D721Med (cell line): Measurements from ENCODE around the gene KLHDC8B.

Experiments used
- DNase-seq: peaks from one replicate; pipeline ENCODE4 v3.0.0; 2011; ENCODE audit warnings: low spot score; ENCODE audit not compliant: insufficient read length
- FAIRE-seq: peaks from 2 replicates; lab custom pipeline; 2011; peaks lifted over from hg19 to GRCh38; lab: Jason Lieb, UNC
- TF ChIP-seq, protein P1 (sequence below): IDR thresholded peaks from 2 replicates; pipeline ENCODE4 v1.5.1; 2012; ENCODE audit warnings: mild to moderate bottlenecking, control low read depth; ENCODE audit not compliant: insufficient read depth; ENCODE audit errors: missing control alignments

KLHDC8B gene

DNA sequence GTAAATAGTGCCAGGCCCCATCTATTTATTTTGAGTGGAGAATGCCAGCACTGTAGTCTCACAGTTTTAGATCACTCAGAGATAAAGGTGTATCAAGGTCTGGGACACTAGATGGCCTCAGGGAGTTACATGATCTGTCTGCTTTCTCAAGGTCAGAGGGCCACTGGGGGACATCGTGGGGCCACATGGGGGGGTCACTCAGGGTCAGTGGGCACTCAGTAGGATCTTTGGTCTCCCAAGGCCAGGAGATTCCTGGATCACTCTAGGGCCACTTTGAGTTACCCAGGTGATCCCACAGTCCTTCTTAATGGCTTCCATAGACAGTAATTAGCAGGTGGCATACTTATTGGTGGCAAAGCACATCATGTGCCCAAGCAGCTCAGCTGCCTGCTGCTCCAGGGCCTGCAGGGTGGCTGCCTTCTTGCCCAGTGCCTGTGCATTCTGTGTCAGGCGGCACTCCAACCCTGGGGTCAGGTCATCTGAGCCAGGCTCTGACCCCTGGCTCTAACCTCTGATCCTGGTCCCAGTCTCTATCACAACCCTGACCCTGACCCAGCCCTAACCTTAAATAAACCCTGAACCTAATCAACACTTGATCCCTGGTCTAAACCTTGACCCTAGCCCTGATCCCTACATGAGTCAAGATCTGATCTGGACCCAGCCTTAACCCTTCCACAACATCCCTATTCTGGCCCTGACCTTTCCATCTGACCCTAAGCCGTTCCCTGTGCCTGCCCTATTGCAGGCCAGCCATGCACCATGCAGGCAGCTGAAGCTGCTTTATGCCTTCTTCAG is 36.7 kb upstream of the KLHDC8B start:
- FAIRE-seq, result no peak
- TF ChIP-seq, protein P1, sequence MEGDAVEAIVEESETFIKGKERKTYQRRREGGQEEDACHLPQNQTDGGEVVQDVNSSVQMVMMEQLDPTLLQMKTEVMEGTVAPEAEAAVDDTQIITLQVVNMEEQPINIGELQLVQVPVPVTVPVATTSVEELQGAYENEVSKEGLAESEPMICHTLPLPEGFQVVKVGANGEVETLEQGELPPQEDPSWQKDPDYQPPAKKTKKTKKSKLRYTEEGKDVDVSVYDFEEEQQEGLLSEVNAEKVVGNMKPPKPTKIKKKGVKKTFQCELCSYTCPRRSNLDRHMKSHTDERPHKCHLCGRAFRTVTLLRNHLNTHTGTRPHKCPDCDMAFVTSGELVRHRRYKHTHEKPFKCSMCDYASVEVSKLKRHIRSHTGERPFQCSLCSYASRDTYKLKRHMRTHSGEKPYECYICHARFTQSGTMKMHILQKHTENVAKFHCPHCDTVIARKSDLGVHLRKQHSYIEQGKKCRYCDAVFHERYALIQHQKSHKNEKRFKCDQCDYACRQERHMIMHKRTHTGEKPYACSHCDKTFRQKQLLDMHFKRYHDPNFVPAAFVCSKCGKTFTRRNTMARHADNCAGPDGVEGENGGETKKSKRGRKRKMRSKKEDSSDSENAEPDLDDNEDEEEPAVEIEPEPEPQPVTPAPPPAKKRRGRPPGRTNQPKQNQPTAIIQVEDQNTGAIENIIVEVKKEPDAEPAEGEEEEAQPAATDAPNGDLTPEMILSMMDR, result no peak
- DNase-seq, result no peak

DNA sequence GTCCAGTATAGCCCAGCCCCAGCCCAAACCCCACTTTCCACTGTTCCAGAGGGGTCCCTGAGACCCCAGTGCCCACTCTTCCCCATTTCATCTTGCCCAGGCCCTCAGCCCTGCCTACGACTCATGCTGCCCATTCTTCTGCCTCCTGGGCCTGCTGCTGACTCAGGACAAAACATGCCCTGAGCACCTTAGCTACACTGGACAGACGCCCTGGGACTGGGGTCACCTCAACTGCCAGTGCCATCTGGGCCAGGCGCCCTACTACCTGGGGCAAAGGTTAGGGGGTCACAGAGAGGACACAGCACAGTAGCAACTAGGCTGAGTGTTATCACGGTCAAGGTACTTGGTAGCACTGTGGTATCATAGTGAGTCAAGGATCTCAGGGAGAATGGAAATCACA is 35.9 kb upstream of the KLHDC8B start:
- FAIRE-seq (no peak), DNase-seq (no peak)
- TF ChIP-seq, protein P1, result no peak

DNA sequence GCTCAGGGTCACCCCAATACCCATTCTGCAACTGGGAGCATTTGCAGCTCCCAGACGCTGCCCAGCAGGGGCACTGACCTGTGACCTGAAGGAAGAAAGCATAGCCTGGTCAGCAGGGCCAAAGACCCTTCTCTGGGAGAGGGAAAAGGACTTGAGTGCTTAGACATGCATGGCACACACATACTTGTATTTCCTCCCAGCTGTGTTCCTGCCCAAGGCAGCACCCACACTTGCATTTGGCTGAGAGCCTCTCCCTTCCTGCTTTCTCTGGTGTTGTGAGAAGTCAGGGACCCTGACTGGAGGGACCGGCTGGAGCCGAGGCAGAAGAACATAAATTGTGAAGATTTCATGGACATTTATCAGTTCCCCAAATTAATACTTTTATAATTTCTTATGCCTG is 31.3 kb upstream of the KLHDC8B start:
- FAIRE-seq, result no peak
- no peak for DNase-seq
- TF ChIP-seq, protein P1, result no peak

DNA sequence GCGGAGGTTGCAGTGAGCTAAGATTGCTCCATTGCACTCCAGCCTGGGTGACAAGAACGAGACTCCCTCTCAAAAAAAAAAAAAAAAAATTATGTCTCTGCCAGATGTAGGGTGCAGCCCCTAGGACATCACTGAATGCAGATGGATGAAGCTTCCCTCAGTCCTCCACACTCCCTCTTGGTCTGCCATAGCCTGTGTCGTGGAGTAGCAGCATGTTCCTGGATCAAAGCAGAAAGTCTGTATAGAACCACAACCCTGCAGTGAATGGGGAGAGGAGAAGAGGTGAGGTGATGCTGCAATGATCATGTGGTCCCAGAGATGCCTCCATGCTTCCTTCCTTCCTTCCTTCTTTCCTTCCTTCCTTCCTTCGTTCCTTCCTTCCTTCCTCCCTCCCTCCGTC is 23.2 kb upstream of the KLHDC8B start:
- TF ChIP-seq, protein P1, result no peak
- no peak for FAIRE-seq
- no peak for DNase-seq

DNA sequence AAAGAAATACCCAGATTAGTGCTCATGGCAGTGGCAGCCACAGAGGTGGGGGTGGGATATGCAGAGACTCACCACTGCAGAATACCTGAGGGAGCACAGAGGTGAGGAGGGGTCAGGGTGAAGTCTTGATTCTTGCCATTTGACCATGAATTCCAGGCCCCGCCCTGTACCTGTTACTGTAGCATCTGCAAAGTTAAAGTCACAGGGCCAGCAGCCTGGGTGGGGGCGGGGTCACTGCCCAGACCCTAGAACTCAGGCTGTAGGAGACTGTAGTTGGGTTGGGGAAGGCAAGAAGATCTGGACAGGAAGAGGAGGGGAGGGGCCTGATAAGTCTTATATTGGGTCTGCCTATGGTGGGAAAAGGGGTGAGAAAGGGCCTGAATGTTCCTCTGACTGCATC is 19.8 kb upstream of the KLHDC8B start:
- DNase-seq (no peak), FAIRE-seq (no peak)
- TF ChIP-seq, protein P1, result no peak

DNA sequence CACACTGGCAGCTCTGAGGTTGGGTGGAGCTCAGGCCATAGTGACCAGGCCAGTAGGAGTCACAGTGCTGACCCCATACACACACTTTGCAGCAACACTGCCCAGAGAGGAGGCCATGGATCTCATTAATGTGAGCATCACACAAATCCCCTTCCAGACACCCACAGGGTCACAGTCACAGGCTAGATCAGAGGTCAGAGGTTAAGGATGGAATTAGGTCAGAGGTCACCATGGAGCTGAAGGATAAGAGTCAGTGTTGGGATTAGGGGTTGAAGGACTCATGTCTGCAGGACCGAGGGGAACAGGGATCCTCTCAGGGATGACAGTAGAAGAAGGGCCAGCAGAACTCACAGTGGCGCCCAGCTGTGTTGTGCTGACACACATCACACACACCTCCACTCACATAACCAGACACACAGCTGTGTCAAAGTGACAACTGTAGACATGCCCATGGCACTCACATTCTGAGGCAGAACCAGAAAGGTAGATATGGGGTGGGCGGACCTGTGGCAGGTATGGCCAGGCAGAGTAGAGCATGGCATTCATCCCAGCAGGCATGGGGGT is 18.0 kb upstream of the KLHDC8B start:
- DNase-seq (no peak), FAIRE-seq (no peak)
- TF ChIP-seq, protein P1, result no peak

DNA sequence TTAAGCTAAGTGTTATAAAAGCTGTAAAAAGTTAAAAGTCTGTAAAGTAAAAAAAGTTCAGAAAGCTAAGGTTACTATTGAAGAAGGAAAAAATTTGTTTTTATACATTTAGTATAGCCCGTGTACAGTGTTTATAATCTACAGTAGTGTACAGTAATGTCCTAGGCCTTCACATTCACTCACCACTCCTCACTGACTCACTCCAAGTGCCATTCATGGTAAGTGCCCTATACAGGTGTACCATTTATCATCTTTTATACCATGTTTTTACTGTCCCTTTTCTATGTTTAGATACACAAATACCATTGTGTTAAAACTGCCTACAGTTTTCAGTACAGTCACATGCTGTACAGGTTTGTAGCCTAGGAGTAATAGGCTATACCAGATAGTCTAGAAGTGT is 14.1 kb upstream of the KLHDC8B start:
- DNase-seq (no peak), FAIRE-seq (no peak)
- TF ChIP-seq, protein P1, result no peak
